Central memory CD4-positive, alpha-beta T cell (primary cell): Measurements from ENCODE around the gene CD8B2.
"Not testable (repeated sequence)": the region's sequence is repeated elsewhere in the genome, so short reads cannot be mapped to it uniquely, and the experiment has no call there.

ENCODE experiments used
- DNase-seq: peaks from one replicate; pipeline ENCODE4 v3.0.0; 2022

CD8B2 gene

GRCh38 chr2:106553321-106553720 lies 66.2 kb downstream of the CD8B2 start:
- no peak for DNase-seq

- no peak for DNase-seq
These were observed 67.2 kb downstream of the CD8B2 start for GRCh38 chr2:106554411-106554810.

- DNase-seq: no peak
These were observed 67.9 kb downstream of the CD8B2 start for GRCh38 chr2:106555053-106555452.

GRCh38 chr2:106559786-106560185 lies 72.6 kb downstream of the CD8B2 start:
- not testable (repeated sequence) for DNase-seq

GRCh38 chr2:106560773-106561172 lies 73.6 kb downstream of the CD8B2 start:
- no peak for DNase-seq

- DNase-seq: no peak
These were observed 74.2 kb downstream of the CD8B2 start for GRCh38 chr2:106561356-106561755.

GRCh38 chr2:106561803-106562202 lies 74.6 kb downstream of the CD8B2 start:
- no peak for DNase-seq

GRCh38 chr2:106562268-106563186 lies 75.4 kb downstream of the CD8B2 start:
- no peak for DNase-seq

GRCh38 chr2:106563195-106563594 lies 76.0 kb downstream of the CD8B2 start:
- no peak for DNase-seq

GRCh38 chr2:106565599-106565998 lies 78.4 kb downstream of the CD8B2 start:
- no peak for DNase-seq

- no peak for DNase-seq
These were observed 78.9 kb downstream of the CD8B2 start for GRCh38 chr2:106566050-106566449.

- DNase-seq: not testable (repeated sequence)
These were observed 79.3 kb downstream of the CD8B2 start for GRCh38 chr2:106566484-106566883.

- no peak for DNase-seq
These were observed 83.2 kb downstream of the CD8B2 start for GRCh38 chr2:106570316-106570715.
